HG03520 (cell line): ENCODE results near the gene ALG1.
"Not testable (repeated sequence)": the region's sequence is repeated elsewhere in the genome, so short reads cannot be mapped to it uniquely, and the experiment has no call there.

ENCODE experiments used
- ATAC-seq: cut with Tn5 transposase; IDR thresholded peaks from one replicate; pipeline ENCODE4 v1.9.1; 2021; ENCODE audit warnings: mild to moderate bottlenecking, moderate library complexity; ENCODE audit not compliant: unreplicated experiment

Gene ALG1

GRCh38 chr16:5072334-5073278 is 963 bp downstream of the ALG1 start:
- no peak for ATAC-seq

- no peak for ATAC-seq
These were observed 1.6 kb downstream of the ALG1 start for GRCh38 chr16:5073279-5073629.

GRCh38 chr16:5073771-5074170 is 2.1 kb downstream of the ALG1 start:
- ATAC-seq: not testable (repeated sequence)

GRCh38 chr16:5075637-5076036 is 4.0 kb downstream of the ALG1 start:
- ATAC-seq: no peak

- no peak for ATAC-seq
These were observed 5.7 kb downstream of the ALG1 start for GRCh38 chr16:5077304-5077703.

GRCh38 chr16:5078626-5079025 is 7.0 kb downstream of the ALG1 start:
- ATAC-seq: no peak

- ATAC-seq: not testable (repeated sequence)
These were observed 8.8 kb downstream of the ALG1 start for GRCh38 chr16:5080461-5080860.

GRCh38 chr16:5080996-5081395 is 9.4 kb downstream of the ALG1 start:
- not testable (repeated sequence) for ATAC-seq

- not testable (repeated sequence) for ATAC-seq
These were observed 12.0 kb downstream of the ALG1 start for GRCh38 chr16:5083646-5084045.

GRCh38 chr16:5084099-5084731 is 12.6 kb downstream of the ALG1 start:
- ATAC-seq: not testable (repeated sequence)

- ATAC-seq: not testable (repeated sequence)
These were observed 13.2 kb downstream of the ALG1 start for GRCh38 chr16:5084802-5085201.

- ATAC-seq: not testable (repeated sequence)
These were observed 14.1 kb downstream of the ALG1 start for GRCh38 chr16:5085716-5086115.

GRCh38 chr16:5088086-5088790 is 16.6 kb downstream of the ALG1 start:
- ATAC-seq: not testable (repeated sequence)

- not testable (repeated sequence) for ATAC-seq
These were observed 17.3 kb downstream of the ALG1 start for GRCh38 chr16:5088936-5089335.

- ATAC-seq: not testable (repeated sequence)
These were observed 18.4 kb downstream of the ALG1 start for GRCh38 chr16:5089911-5090555.

GRCh38 chr16:5090592-5090991 is 18.9 kb downstream of the ALG1 start:
- not testable (repeated sequence) for ATAC-seq

GRCh38 chr16:5093081-5093480 is 21.4 kb downstream of the ALG1 start:
- not testable (repeated sequence) for ATAC-seq

- not testable (repeated sequence) for ATAC-seq
These were observed 22.1 kb downstream of the ALG1 start for GRCh38 chr16:5093746-5094145.

GRCh38 chr16:5095145-5095830 is 23.6 kb downstream of the ALG1 start:
- not testable (repeated sequence) for ATAC-seq

- not testable (repeated sequence) for ATAC-seq
These were observed 24.9 kb downstream of the ALG1 start for GRCh38 chr16:5096437-5097060.
